Neutrophil (primary cell): ENCODE measurements around the gene RIMBP2.

Experiments used
- H3K27ac ChIP-seq: fragments of 200-600 bp; sonication (generic); 2 replicates; pipeline ENCODE4 v1.5.1; 2016; ENCODE audit warnings: mild to moderate bottlenecking, moderate library complexity
- H3K27me3 ChIP-seq: fragments of 200-600 bp; sonication (generic); 2 replicates; pipeline ENCODE4 v1.6.0; 2016; ENCODE audit warnings: mild to moderate bottlenecking
- H3K36me3 ChIP-seq: fragments of 200-600 bp; sonication (generic); 2 replicates; pipeline ENCODE4 v1.5.1; 2017
- H3K4me1 ChIP-seq, 2 experiments: fragments of 200-600 bp in 1 of 2; sonication (generic) in 1 of 2; 1 replicate in 1 of 2; 2 replicates in 1 of 2; pipeline versions ENCODE4 v1.5.1 to v1.6.1; 2013 to 2016; ENCODE audit warnings: low read depth in 1 of 2, low read length in 1 of 2, mild to moderate bottlenecking in 1 of 2, moderate library complexity in 1 of 2; ENCODE audit not compliant: control insufficient read depth in 1 of 2, insufficient read depth in 1 of 2
- H3K4me3 ChIP-seq, 2 experiments: fragments of 200-600 bp in 1 of 2; sonication (generic) in 1 of 2; 1 replicate in 1 of 2; 2 replicates in 1 of 2; pipeline ENCODE4 v1.5.1; 2013 to 2016; ENCODE audit warnings: low read depth in 1 of 2, low read length in 1 of 2, mild to moderate bottlenecking in 1 of 2, moderate library complexity in 1 of 2
- H3K9me3 ChIP-seq: fragments of 200-600 bp; sonication (generic); 2 replicates; pipeline ENCODE4 v1.5.1; 2016
- CTCF ChIP-seq: fragments of 200-600 bp; sonication (generic); IDR thresholded peaks from 2 replicates; pipeline ENCODE4 v1.5.1; 2016; ENCODE audit warnings: antibody characterized with exemption

RIMBP2 gene

GRCh38 chr12:130460611-130461446, 255.3 kb downstream of the RIMBP2 start:
- TF ChIP-seq CTCF = no peak
- Histone ChIP-seq H3K27me3 (no peaks in the 10 kb centered on the region), H3K9me3 (no peaks in the 10 kb centered on the region), H3K27ac (no peak overlapping the region), H3K4me3 (no peak overlapping the region), H3K36me3 (no peaks in the 10 kb centered on the region), H3K4me1 (no peaks in the 10 kb centered on the region)

- H3K4me3 ChIP-seq = no peak overlapping the region
Measured at GRCh38 chr12:130459916-130460315, 256.2 kb downstream of the RIMBP2 start.

DNA sequence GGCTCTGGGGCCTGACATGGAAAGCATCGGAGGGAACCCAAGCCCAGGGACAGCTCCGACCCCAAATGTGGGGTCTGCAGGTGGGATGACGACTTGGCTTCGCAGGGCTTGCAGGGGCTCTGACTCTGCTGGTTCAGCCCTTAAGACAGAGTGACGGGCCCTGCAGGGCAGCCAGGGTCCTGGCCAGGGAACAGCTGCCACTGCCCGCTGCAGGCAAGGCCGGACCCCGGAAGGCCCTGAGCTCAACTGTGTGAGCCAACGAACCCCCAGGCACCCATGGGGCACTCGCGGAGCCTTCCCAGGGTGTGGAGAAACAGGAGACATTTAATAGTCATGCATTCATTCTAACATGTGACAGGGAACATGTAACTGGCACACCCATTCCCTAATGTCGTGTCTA, 257.8 kb downstream of the RIMBP2 start:
- Histone ChIP-seq H3K4me3 (no peak overlapping the region), H3K27me3 (no peaks in the 10 kb centered on the region), H3K27ac (no peak overlapping the region), H3K36me3 (no peaks in the 10 kb centered on the region), H3K4me1 (no peaks in the 10 kb centered on the region), H3K9me3 (no peaks in the 10 kb centered on the region)
- no peak for TF ChIP-seq CTCF

More at GRCh38 chr12:130459916-130460315, 256.2 kb downstream of the RIMBP2 start:
- no peaks in the 10 kb centered on the region for H3K9me3 ChIP-seq
- no peaks in the 10 kb centered on the region for H3K36me3 ChIP-seq
- no peaks in the 10 kb centered on the region for H3K27me3 ChIP-seq
- H3K4me1 ChIP-seq = no peaks in the 10 kb centered on the region
- no peak overlapping the region for H3K27ac ChIP-seq
- no peak for TF ChIP-seq CTCF

GRCh38 chr12:130457215-130457614, 258.9 kb downstream of the RIMBP2 start:
- Histone ChIP-seq H3K27ac (no peak overlapping the region), H3K4me1 (no peaks in the 10 kb centered on the region), H3K27me3 (no peaks in the 10 kb centered on the region), H3K36me3 (no peaks in the 10 kb centered on the region), H3K4me3 (no peak overlapping the region), H3K9me3 (no peaks in the 10 kb centered on the region)
- TF ChIP-seq CTCF = no peak

DNA sequence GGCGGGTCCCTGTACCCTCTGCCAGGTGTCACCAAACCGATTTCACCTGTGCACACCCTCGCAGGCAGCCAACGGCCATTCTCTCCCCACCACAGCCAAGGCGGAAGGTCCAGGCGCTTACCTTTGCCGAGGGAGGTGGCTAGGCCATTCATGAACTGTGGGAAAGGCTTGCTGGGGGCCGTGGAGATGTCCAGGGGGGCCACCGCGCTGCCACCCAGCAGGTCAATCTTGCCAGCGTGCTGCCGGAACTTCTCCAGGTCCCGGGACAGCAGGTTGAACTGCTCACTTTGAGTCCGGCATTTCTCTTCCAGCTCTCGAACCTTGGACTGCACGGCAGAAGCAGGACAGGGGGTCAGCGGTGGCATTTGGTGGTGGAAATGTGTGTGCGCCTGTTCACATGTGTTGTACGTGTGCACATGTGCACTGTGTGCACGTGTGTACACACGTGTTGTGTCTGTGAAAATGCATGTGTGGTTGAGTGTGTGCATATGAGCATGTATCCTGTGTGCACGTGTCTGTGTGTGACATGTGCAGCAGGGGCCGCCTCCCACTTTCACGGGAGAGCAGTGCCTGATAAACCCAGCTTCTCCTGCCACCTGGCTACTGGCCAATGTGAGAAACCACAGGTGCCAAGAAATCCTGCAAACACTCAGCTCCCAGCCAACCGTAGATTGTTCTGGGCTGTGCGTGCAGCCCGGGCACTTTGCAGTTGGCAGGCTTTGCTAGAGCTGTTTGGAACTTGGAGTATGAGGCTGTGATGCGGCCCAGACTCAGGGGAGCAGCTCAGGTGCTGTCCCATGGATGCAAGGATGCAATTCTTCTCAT, 259.5 kb downstream of the RIMBP2 start:
- no peak overlapping the region for H3K27ac ChIP-seq
- no peaks in the 10 kb centered on the region for H3K27me3 ChIP-seq
- no peaks in the 10 kb centered on the region for H3K4me1 ChIP-seq
- no peaks in the 10 kb centered on the region for H3K9me3 ChIP-seq
- TF ChIP-seq CTCF = no peak
- H3K4me3 ChIP-seq = no peak overlapping the region
- no peaks in the 10 kb centered on the region for H3K36me3 ChIP-seq
